ENCODE results near the gene SLC26A1.
A peak's percentile ranks its signal among the peaks of the same experiment; 100 is the strongest.

Gene SLC26A1

DNA sequence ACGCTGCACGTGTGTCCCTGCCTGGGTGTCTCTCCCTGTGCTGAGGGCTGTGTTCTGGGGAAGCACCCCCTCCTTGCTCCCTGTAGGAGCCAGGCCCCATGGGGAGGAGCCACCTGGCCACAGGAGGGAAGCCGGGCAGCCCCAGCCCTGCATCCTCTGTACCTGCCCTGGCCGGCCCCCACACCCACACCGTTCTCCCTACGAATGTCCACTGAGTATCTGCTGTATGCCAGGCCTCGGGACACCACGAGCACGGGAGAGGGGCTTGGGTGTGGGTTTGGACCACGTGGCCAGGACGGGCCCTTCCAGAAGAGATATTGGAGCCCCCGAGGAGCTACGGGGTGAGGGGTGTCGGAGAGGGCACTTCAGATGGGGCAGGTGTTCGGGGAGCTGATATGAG is 24.5 kb upstream of the SLC26A1 start:
- Histone ChIP-seq H3K27ac (ENCODE audit: low read length) (no peak overlapping the region), H3K9me3 (ENCODE audit: insufficient read depth, low read depth, low read length) (no peaks in the 10 kb centered on the region), H3K9ac (ENCODE audit: low read depth, low read length) (no peak overlapping the region), H3K36me3 (ENCODE audit: insufficient read depth, low read depth, low read length) (no peaks in the 10 kb centered on the region), H3K27me3 (ENCODE audit: insufficient read depth, low read length) (peaks cover 12% of the 10 kb centered on the region), H3K4me3 (ENCODE audit: low read length) (no peak overlapping the region), H3K4me1 (ENCODE audit: insufficient read depth, low read length) (no peaks in the 10 kb centered on the region)

DNA sequence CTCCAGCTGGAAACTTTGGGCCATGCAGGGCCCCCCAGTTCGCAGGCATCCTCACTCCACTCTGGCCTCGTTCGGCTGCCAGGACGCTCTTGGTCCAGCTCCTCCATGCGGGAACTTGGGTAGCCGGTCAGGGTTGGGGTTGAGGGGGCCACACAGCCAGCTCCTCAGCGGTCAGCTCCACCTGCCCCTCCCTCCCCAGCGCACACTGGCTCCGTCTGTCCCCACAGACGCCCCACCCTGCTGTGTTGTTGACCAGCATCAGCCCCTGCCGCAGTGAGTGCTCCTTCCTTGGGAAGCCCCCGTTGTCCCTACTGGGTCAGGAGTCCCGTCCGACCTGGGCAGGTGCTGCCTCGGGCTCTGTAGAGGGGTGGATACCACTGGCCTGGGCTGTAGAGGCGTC is 24.0 kb upstream of the SLC26A1 start:
- no peak overlapping the region for H3K4me3 ChIP-seq (ENCODE audit: low read length)
- no peaks in the 10 kb centered on the region for H3K9me3 ChIP-seq (ENCODE audit: insufficient read depth, low read depth, low read length)
- H3K4me1 ChIP-seq (ENCODE audit: insufficient read depth, low read length), result no peaks in the 10 kb centered on the region
- no peaks in the 10 kb centered on the region for H3K36me3 ChIP-seq (ENCODE audit: insufficient read depth, low read depth, low read length)
- H3K27me3 ChIP-seq (ENCODE audit: insufficient read depth, low read length), result peaks cover 15% of the 10 kb centered on the region
- H3K9ac ChIP-seq (ENCODE audit: low read depth, low read length), result no peak overlapping the region
- no peak overlapping the region for H3K27ac ChIP-seq (ENCODE audit: low read length)

DNA sequence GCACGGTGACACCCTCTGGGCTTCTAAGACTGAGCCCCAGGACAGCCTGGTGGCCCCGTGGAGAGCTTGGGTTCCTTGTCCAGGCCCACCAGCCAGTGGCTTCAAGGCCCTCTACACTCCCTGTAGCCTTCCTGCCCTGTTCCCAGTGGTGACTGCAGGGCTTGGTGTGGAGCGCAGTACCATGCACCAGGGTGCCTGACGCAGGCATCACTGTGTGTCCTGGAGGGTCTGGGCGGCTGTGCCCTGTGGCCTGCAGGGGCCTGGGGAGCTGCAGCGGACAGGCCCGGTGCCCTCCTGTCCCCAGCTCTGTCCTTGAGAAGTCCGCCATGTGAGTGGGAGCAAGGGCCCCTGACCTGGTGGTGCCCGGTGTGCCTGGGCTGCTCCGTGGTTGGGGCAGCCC is 22.5 kb upstream of the SLC26A1 start:
- Histone ChIP-seq H3K4me1 (ENCODE audit: insufficient read depth, low read length) (no peaks in the 10 kb centered on the region), H3K4me3 (ENCODE audit: low read length) (no peak overlapping the region), H3K27me3 (ENCODE audit: insufficient read depth, low read length) (peaks cover 19% of the 10 kb centered on the region), H3K9ac (ENCODE audit: low read depth, low read length) (no peak overlapping the region), H3K27ac (ENCODE audit: low read length) (no peak overlapping the region), H3K36me3 (ENCODE audit: insufficient read depth, low read depth, low read length) (no peaks in the 10 kb centered on the region), H3K9me3 (ENCODE audit: insufficient read depth, low read depth, low read length) (no peaks in the 10 kb centered on the region)

DNA sequence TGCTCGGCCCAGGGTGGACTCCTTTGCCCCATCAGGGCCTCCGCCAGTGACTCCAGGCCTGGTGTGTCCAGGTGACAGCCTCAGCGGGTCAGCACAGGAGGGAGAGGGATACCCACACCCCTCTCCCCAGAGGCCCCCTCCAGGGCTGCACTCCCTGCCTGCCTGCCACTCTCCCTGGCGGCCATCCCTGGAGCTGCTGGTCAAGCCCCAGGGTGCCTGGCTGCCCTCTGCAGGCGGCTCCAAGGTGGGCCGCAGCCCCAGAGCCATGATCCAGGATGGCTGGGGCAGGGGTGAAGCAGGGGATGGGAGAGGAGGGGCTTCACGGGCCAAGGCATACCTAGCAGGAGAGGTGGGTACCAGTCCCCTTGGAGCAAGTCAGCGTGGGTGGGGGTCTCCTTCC is 22.0 kb upstream of the SLC26A1 start:
- Histone ChIP-seq H3K4me1 (ENCODE audit: insufficient read depth, low read length) (no peaks in the 10 kb centered on the region), H3K36me3 (ENCODE audit: insufficient read depth, low read depth, low read length) (no peaks in the 10 kb centered on the region), H3K27ac (ENCODE audit: low read length) (no peak overlapping the region), H3K4me3 (ENCODE audit: low read length) (no peak overlapping the region), H3K27me3 (ENCODE audit: insufficient read depth, low read length) (peaks cover 25% of the 10 kb centered on the region), H3K9me3 (ENCODE audit: insufficient read depth, low read depth, low read length) (no peaks in the 10 kb centered on the region), H3K9ac (ENCODE audit: low read depth, low read length) (no peak overlapping the region)

DNA sequence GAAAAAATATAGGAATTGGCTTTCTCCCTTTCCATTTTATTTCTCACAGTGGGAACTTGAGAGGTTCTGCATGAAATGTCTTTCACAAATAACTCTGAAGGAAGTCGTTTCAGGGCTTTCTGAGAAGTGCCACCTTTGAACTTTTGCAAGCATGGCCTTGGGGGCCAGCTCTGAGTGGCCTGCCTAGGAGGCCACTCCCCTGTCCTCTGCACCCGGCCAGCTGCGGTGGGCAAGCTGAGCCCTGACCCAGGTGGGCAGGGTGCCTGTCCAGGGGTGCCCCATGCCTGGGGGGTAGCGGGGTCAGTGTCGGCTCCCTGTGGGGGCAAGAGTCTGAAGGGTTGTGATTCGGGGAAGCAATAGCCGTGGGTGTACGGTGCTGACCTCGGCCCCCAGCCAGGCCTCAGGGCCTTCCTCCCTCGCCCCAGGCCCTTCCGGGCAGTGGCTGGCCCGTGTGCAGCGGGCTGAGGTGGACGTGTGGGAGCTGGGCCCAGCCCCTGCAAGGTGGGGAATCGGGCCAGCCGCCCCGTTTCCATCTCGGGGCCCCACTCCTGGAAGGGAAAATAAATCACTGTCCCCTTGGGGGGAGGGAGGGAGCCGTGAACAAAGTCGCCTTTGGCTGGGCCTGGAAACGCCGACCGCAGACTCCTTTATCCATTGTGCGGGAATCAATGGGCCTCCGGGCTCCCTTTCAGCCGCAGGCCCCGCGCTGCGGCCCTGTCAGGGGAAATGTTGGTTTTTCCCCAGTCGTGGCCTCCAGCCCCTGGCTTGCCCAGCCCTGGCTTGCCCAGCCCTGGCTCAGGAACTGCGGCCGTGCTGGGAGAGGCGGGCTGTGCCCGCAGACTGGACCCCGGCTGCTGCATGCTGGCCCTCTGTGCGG is 21.3 kb upstream of the SLC26A1 start:
- Histone ChIP-seq H3K36me3 (ENCODE audit: insufficient read depth, low read depth, low read length) (no peaks in the 10 kb centered on the region), H3K9ac (ENCODE audit: low read depth, low read length) (no peak overlapping the region), H3K4me3 (ENCODE audit: low read length) (no peak overlapping the region), H3K27ac (ENCODE audit: low read length) (no peak overlapping the region), H3K27me3 (ENCODE audit: insufficient read depth, low read length) (peaks cover 30% of the 10 kb centered on the region), H3K9me3 (ENCODE audit: insufficient read depth, low read depth, low read length) (no peaks in the 10 kb centered on the region), H3K4me1 (ENCODE audit: insufficient read depth, low read length) (no peaks in the 10 kb centered on the region)

- Histone ChIP-seq H3K9ac (ENCODE audit: low read depth, low read length) (no peak overlapping the region), H3K9me3 (ENCODE audit: insufficient read depth, low read depth, low read length) (no peaks in the 10 kb centered on the region), H3K27ac (ENCODE audit: low read length) (no peak overlapping the region), H3K27me3 (ENCODE audit: insufficient read depth, low read length) (peaks cover 39% of the 10 kb centered on the region), H3K4me1 (ENCODE audit: insufficient read depth, low read length) (no peaks in the 10 kb centered on the region), H3K36me3 (ENCODE audit: insufficient read depth, low read depth, low read length) (no peaks in the 10 kb centered on the region), H3K4me3 (ENCODE audit: low read length) (no peak overlapping the region)
Measured at GRCh38 chr4:1013225-1014073, 20.2 kb upstream of the SLC26A1 start.

GRCh38 chr4:1012034-1012739 is 19.0 kb upstream of the SLC26A1 start:
- no peak overlapping the region for H3K9ac ChIP-seq (ENCODE audit: low read depth, low read length)
- H3K27me3 ChIP-seq (ENCODE audit: insufficient read depth, low read length), result peaks cover 52% of the 10 kb centered on the region
- H3K4me3 ChIP-seq (ENCODE audit: low read length), result peak overlapping the region; percentile 45; the same call in 1 of the 2 replicates

GRCh38 chr4:1011666-1012033 is 18.4 kb upstream of the SLC26A1 start:
- Histone ChIP-seq H3K4me1 (ENCODE audit: insufficient read depth, low read length) (no peaks in the 10 kb centered on the region), H3K27ac (ENCODE audit: low read length) (no peak overlapping the region), H3K4me3 (ENCODE audit: low read length) (no peak overlapping the region), H3K36me3 (ENCODE audit: insufficient read depth, low read depth, low read length) (no peaks in the 10 kb centered on the region), H3K27me3 (ENCODE audit: insufficient read depth, low read length) (peaks cover 57% of the 10 kb centered on the region), H3K9me3 (ENCODE audit: insufficient read depth, low read depth, low read length) (no peaks in the 10 kb centered on the region), H3K9ac (ENCODE audit: low read depth, low read length) (no peak overlapping the region)

More at GRCh38 chr4:1012034-1012739, 19.0 kb upstream of the SLC26A1 start:
- no peaks in the 10 kb centered on the region for H3K9me3 ChIP-seq (ENCODE audit: insufficient read depth, low read depth, low read length)
- H3K27ac ChIP-seq (ENCODE audit: low read length), result no peak overlapping the region
- H3K36me3 ChIP-seq (ENCODE audit: insufficient read depth, low read depth, low read length), result no peaks in the 10 kb centered on the region
- H3K4me1 ChIP-seq (ENCODE audit: insufficient read depth, low read length), result no peaks in the 10 kb centered on the region

DNA sequence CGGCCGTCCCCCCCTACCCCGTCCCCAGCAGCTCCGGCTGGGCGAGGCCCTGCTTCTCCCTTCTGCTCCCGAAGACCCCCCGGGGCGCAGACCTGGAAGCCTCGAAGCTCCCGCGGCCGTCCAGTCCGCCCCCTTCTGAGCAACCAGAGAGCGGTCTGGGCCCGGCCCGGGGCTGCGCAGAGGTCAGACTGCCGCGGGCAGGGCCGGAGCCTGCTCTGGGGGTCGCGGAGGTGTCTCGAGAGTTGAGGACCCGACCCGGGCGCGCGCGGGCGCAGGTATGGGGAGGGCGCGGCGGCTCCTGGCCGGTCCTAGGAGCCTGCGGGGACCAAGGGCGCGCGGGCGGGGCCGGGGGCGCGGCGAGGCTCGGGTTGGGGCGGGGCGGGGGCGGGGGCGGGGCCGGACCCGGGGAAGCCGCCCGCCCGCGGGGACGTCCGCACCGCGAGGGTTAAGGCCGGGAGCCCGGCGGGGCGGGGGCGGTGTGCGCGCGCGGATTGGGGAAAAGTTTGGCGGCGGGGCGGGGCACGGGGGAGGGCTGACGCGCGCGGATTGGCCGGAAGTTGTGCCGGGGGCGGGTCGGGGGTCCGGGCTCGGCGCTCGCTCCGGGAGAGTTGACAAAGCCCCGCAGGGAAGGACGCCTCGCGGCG is 17.9 kb upstream of the SLC26A1 start, which contains the start of gene FGFRL1:
TSS of gene FGFRL1 (plus strand) at position 605 of the 644 bp plus-strand sequence. CDS start 860 bp downstream, outside the sequence.
- Histone ChIP-seq H3K27ac (ENCODE audit: low read length) (no peak within 1 kb of the TSS), H3K9ac (ENCODE audit: low read depth, low read length) (no peak within 1 kb of the TSS), H3K4me1 (ENCODE audit: insufficient read depth, low read length) (no peaks in the 10 kb centered on the region), H3K9me3 (ENCODE audit: insufficient read depth, low read depth, low read length) (no peaks in the 10 kb centered on the region), H3K4me3 (ENCODE audit: low read length) (peak within 1 kb of the TSS; percentile 45; the same call in 1 of the 2 replicates), H3K27me3 (ENCODE audit: insufficient read depth, low read length) (peaks cover 62% of the 10 kb centered on the region), H3K36me3 (ENCODE audit: insufficient read depth, low read depth, low read length) (no peaks in the 10 kb centered on the region)

DNA sequence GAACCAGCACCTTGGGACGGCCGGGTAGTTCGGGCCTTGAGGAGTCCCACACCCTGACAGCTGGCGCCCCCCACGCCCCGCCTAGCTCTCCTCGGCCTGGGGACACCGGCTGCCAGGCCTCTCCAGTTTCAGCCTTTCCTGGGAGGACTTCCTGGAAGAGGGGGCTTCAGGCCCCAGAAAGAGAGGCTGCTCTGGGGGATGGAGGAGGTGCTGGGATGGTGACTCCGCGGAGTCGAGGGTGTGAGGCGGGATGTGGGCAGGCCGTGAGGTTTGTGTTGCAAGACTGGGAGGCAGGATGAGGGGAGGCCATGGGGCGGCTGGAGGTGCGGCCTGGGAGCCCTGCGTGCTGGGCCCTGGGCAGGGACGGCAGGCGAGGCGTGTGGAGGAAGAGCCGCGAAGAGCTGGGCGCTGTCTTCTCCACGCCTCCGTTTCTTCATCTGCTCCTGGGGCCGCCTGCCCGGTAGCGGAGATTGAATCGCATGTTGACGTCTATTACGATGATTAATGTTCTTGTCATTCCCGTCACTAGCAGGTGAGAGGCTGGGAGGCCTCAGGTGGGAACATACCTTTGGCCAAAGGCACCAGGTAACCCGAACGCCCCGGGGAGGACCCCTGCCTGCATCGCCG is 17.3 kb upstream of the SLC26A1 start:
- no peak overlapping the region for H3K27ac ChIP-seq (ENCODE audit: low read length)
- no peaks in the 10 kb centered on the region for H3K36me3 ChIP-seq (ENCODE audit: insufficient read depth, low read depth, low read length)
- H3K4me1 ChIP-seq (ENCODE audit: insufficient read depth, low read length), result no peaks in the 10 kb centered on the region
- H3K9ac ChIP-seq (ENCODE audit: low read depth, low read length), result no peak overlapping the region
- peaks cover 68% of the 10 kb centered on the region for H3K27me3 ChIP-seq (ENCODE audit: insufficient read depth, low read length)
- no peaks in the 10 kb centered on the region for H3K9me3 ChIP-seq (ENCODE audit: insufficient read depth, low read depth, low read length)
- H3K4me3 ChIP-seq (ENCODE audit: low read length), result no peak overlapping the region

Data from iPS-20b (cell line).